HG03354 (cell line): ENCODE data around the gene IL1R2.
"Not testable (repeated sequence)": the region's sequence is repeated elsewhere in the genome, so short reads cannot be mapped to it uniquely, and the experiment has no call there.

Source experiments
- ATAC-seq: cut with Tn5 transposase; IDR thresholded peaks from one replicate; pipeline ENCODE4 v1.9.1; 2021; ENCODE audit warnings: mild to moderate bottlenecking; ENCODE audit not compliant: unreplicated experiment, poor library complexity, severe bottlenecking

The IL1R2 gene

GRCh38 chr2:102055346-102055990 is 63.7 kb downstream of the IL1R2 start:
- no peak for ATAC-seq

GRCh38 chr2:102056079-102056581 is 64.4 kb downstream of the IL1R2 start:
- no peak for ATAC-seq

- no peak for ATAC-seq
Measured at GRCh38 chr2:102057502-102058292, 65.9 kb downstream of the IL1R2 start.

GRCh38 chr2:102058293-102058833 is 66.6 kb downstream of the IL1R2 start:
- ATAC-seq = no peak

- no peak for ATAC-seq
Measured at GRCh38 chr2:102059151-102059550, 67.4 kb downstream of the IL1R2 start.

- no peak for ATAC-seq
Measured at GRCh38 chr2:102060047-102060446, 68.3 kb downstream of the IL1R2 start.

GRCh38 chr2:102060792-102061191 is 69.0 kb downstream of the IL1R2 start:
- ATAC-seq = no peak

GRCh38 chr2:102061286-102061699 is 69.5 kb downstream of the IL1R2 start:
- ATAC-seq = no peak

GRCh38 chr2:102061962-102062795 is 70.4 kb downstream of the IL1R2 start:
- no peak for ATAC-seq

GRCh38 chr2:102062802-102063201 is 71.0 kb downstream of the IL1R2 start:
- no peak for ATAC-seq

GRCh38 chr2:102063487-102063911 is 71.7 kb downstream of the IL1R2 start:
- ATAC-seq = no peak

- ATAC-seq = no peak
Measured at GRCh38 chr2:102063941-102064678, 72.3 kb downstream of the IL1R2 start.

- ATAC-seq = no peak
Measured at GRCh38 chr2:102064679-102065674, 73.2 kb downstream of the IL1R2 start.

GRCh38 chr2:102065675-102066252 is 74.0 kb downstream of the IL1R2 start:
- no peak for ATAC-seq

- no peak for ATAC-seq
Measured at GRCh38 chr2:102066554-102066953, 74.8 kb downstream of the IL1R2 start.

GRCh38 chr2:102068126-102068525 is 76.4 kb downstream of the IL1R2 start:
- ATAC-seq = not testable (repeated sequence)

- ATAC-seq = no peak
Measured at GRCh38 chr2:102069311-102069974, 77.7 kb downstream of the IL1R2 start.
